ENCODE results near the gene ATF6.

DNA sequence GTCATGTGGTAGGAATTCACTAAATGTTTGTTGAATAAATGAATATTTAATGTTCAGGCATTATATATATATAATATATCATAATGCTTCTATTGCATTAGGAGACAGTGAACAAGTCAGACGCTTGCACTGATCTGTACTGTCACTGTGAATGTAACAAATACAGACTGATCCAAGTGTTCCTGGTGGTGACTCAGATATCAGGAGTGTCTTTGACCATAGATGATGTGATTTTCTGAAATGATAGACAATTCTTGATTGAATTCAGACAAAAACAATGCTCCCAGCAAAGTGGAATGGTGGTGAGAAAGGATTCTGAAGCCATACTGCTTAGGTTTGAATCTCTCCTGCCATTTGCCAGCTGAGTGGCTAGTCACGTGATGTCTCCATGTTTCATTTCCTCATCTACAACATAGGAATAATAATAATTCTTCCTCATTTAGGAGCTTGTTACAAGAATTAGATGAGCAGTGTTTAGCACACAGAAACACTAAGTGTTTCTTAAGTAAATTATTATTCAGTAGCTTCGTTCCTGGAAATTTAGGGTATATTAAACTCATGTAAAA is 186.6 kb downstream of the ATF6 start:
- no peak for TF ChIP-seq CTCF (IDR thresholded peaks at IDR 0.05)
- TF ChIP-seq EZH2 (IDR thresholded peaks at IDR 0.05; ENCODE audit: borderline replicate concordance, insufficient read depth, low read depth, low read length, poor library complexity, severe bottlenecking): no peak
